GM12891 (cell line): ENCODE measurements around the gene CDK5R1. TPM values are rescaled to one million over a fixed set of nuclear protein-coding genes. Genes with fewer than 3 reads are reported as not detected.
A peak's percentile ranks its signal among the peaks of the same experiment; 100 is the strongest.
"Not testable (repeated sequence)": the region's sequence is repeated elsewhere in the genome, so short reads cannot be mapped to it uniquely, and the experiment has no call there.

Experiments
- DNase-seq: peaks from one replicate; pipeline ENCODE4 v3.0.0; 2011; ENCODE audit warnings: low spot score; ENCODE audit not compliant: insufficient read length
- FAIRE-seq: peaks from 2 replicates; lab custom pipeline; 2011; peaks lifted over from hg19 to GRCh38; lab: Jason Lieb, UNC
- PAX5 ChIP-seq: IDR thresholded peaks from 2 replicates; pipeline ENCODE4 v1.6.1; 2011; ENCODE audit warnings: low read length, moderate library complexity, mild to moderate bottlenecking; ENCODE audit not compliant: insufficient read depth, severe bottlenecking
- POLR2A ChIP-seq: IDR thresholded peaks from 2 replicates; pipeline ENCODE4 v1.6.1; 2011; ENCODE audit warnings: low read depth, low read length, control low read depth
- POLR2AphosphoS5 ChIP-seq: IDR thresholded peaks from 2 replicates; pipeline ENCODE4 v1.6.1; 2011; ENCODE audit warnings: low read depth, low read length, control low read depth
- POU2F2 ChIP-seq: IDR thresholded peaks from 2 replicates; pipeline ENCODE4 v1.6.1; 2011; ENCODE audit warnings: low read depth, mild to moderate bottlenecking, control low read depth, low read length, moderate library complexity
- SPI1 ChIP-seq: IDR thresholded peaks from 2 replicates; pipeline ENCODE4 v1.6.1; 2011; ENCODE audit warnings: low read depth, low read length, control low read depth
- TAF1 ChIP-seq: IDR thresholded peaks from 2 replicates; pipeline ENCODE4 v1.6.1; 2011; ENCODE audit warnings: low read depth, low read length, control low read depth
- polyA plus RNA-seq: library from polyadenylated mRNA; unstranded; fragments of >200 nt; gene quantifications from one replicate; pipeline ENCODE4 v1.2.1, GENCODE V29; 2012; ENCODE audit warnings: low read depth, missing spikeins, inconsistent platforms; ENCODE audit not compliant: missing spikeins

The CDK5R1 gene
- 20.3 TPM for polyA plus RNA-seq

- peak; percentile 59; the same call in 1 of the 2 replicates for TF ChIP-seq POLR2AphosphoS5
- TF ChIP-seq SPI1: no peak
- no peak for TF ChIP-seq POU2F2
- TF ChIP-seq PAX5: no peak
- TF ChIP-seq POLR2A: no peak; the same call in 1 of the 2 replicates
- no peak for FAIRE-seq
- peak; percentile 73 for DNase-seq
These were observed at the start of gene CDK5R1 for GRCh38 chr17:32486701-32487472. CDK5R1 (plus strand) TSS chr17:32486993; CDS start chr17:32487621, 628 bp downstream.

DNA sequence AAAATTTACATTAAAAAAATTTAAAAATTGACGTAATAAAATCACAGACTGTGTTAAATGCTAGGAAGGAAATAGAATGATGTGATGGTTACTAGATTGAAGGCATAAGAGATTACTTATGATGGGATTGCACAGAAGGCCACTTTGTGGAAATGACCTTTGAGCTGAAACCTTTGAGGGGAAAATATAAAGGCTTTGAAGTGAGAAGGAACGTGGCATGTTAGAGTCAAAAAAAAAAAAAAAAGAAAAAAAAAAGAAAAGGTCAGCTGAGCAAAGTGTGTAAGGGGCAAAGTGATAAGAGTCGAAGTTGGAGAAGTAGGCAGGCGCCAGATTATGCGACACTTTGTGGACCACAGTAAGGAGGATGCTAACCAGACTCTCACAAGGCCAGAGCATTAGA lies 46.1 kb upstream of the CDK5R1 start:
- TF ChIP-seq POU2F2 (no peak), SPI1 (no peak), POLR2A (no peak), POLR2AphosphoS5 (no peak), TAF1 (no peak), PAX5 (no peak)
- DNase-seq: no peak
- no peak for FAIRE-seq

DNA sequence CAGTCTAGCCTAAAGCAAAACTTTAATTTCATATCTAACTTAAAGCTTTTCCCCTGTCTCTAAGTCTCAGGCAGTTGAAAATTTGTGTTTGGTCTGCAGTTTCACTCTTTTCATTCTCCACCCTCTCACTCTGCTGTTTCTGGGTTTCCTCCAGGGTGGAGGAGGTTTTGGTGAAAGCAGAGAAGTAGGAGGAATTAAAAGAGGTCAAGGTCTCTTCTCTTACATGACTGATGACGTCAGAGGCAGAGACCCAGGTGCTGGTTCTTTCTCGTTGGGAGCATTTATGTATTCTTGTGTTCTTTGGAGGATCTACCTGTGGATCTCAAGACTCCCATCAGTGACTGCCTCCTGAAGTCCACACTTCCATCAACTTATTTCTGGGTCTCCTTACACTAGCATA lies 44.9 kb upstream of the CDK5R1 start:
- TF ChIP-seq POLR2A (no peak), TAF1 (no peak), POU2F2 (no peak), SPI1 (no peak), PAX5 (no peak)
- DNase-seq (no peak), FAIRE-seq (no peak)

DNA sequence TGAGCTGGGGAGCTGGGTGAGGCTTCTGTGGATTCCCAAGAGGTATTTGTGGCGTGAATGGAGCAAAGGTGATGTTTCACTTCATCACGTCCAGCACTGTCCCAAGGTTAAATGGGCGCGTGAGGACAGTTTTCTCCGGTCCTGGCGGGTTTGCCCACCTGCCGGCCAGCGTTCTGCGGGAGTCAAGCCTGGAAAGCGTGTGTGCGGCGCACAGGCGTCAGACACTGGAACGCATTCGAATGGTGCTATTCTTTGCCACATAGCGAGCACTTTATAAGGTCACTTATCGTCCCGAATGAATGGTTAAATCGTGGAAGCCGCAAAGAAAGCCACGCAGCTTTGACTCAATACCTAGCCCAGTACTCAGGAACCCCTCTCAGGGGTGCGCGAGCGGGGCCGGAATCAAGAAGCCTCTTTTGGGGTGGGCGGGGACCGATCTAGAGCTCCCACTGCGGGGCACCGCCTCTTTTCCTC lies 42.9 kb upstream of the CDK5R1 start:
- no peak for TF ChIP-seq PAX5
- no peak for TF ChIP-seq SPI1
- TF ChIP-seq TAF1: no peak
- no peak for TF ChIP-seq POU2F2
- DNase-seq (no peak), FAIRE-seq (no peak)

GRCh38 chr17:32444301-32445073 lies 42.3 kb upstream of the CDK5R1 start, which contains the start of gene PSMD11:
PSMD11 (plus strand) TSS chr17:32444510; CDS start chr17:32444524, 14 bp downstream.
- FAIRE-seq: peak; percentile 95

DNA sequence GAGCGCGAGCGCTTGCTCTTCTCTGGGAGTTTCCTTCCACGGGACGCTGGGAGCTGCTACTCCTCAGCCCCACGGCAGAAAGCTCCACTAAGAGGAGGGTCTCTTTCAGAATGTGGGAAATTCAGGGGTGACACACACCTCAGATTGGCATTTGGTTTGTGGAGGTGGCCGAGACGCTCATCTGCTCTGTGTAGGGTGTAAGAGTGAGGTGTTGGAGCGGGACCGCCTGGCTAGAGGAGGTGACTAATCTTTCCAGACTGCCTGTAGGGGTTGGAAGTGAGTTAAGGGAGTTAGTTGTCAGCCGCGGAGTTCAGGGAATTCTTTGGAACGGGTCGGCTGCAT lies 41.7 kb upstream of the CDK5R1 start:
- FAIRE-seq (no peak), DNase-seq (no peak)
- no peak for TF ChIP-seq PAX5
- TF ChIP-seq POU2F2: no peak
- TF ChIP-seq POLR2A: no peak
- no peak for TF ChIP-seq POLR2AphosphoS5
- no peak for TF ChIP-seq SPI1
- no peak for TF ChIP-seq TAF1

More at GRCh38 chr17:32444301-32445073, 42.3 kb upstream of the CDK5R1 start, which contains the start of gene PSMD11:
- peak; percentile 97 for DNase-seq
- no peak for TF ChIP-seq SPI1
- peak; percentile 85 for TF ChIP-seq TAF1
- 0 out of 2 replicates have a peak, but pooled peaks have one; percentile 33 for TF ChIP-seq POLR2AphosphoS5
- peak; percentile 50; the same call in 1 of the 2 replicates for TF ChIP-seq POLR2A
- no peak for TF ChIP-seq PAX5

DNA sequence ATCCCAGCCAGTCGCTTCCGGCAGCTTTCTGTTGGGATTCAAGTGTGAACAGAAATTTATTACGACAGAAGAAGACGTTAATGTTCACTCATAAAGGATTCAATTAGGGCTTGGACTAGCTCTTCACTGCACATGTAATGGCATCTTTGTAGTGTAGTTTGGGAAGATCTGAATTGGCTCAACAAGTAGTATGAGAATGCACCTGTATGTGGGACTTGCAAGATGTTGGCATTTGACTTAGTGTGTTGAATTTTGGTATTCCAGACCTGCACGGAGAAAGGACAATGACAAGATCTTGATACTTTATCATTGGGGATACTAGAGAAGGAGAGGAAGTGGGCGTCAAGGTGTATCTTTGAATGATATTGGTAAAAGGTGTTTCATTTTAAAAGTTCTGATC lies 41.3 kb upstream of the CDK5R1 start:
- peak; percentile 79 for FAIRE-seq
- no peak for DNase-seq
- peak; percentile 44 for TF ChIP-seq SPI1
- no peak for TF ChIP-seq TAF1

DNA sequence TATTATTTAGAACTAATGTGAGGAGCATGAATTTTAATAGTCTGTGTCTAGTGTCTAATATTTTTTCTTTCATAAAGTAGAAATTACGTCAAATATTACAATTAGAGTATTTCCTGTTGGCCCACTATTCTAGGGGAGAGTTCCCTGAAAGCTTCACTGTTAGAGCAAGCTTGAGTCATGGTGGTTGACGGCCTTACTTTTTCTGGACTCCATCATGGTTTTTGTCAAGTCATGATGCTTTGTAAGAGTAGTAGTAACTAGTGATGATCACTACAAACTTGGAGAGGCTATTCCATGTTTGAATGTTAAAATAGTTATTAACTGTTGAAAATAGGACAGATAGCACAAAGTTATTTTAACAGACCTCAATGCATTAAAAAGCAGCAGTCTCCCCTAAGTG lies 40.8 kb upstream of the CDK5R1 start:
- DNase-seq (no peak), FAIRE-seq (no peak)
- no peak for TF ChIP-seq TAF1
- no peak for TF ChIP-seq POLR2A
- TF ChIP-seq POLR2AphosphoS5: no peak
- TF ChIP-seq PAX5: no peak
- no peak for TF ChIP-seq SPI1
- no peak for TF ChIP-seq POU2F2

GRCh38 chr17:32446949-32447348 lies 39.8 kb upstream of the CDK5R1 start:
- DNase-seq (no peak), FAIRE-seq (no peak)
- no peak for TF ChIP-seq POU2F2
- no peak for TF ChIP-seq POLR2A
- TF ChIP-seq TAF1: no peak
- TF ChIP-seq SPI1: no peak
- no peak for TF ChIP-seq PAX5
- TF ChIP-seq POLR2AphosphoS5: no peak

GRCh38 chr17:32449963-32450362 lies 36.8 kb upstream of the CDK5R1 start:
- no peak for TF ChIP-seq POLR2AphosphoS5
- TF ChIP-seq TAF1: no peak
- TF ChIP-seq POLR2A: no peak
- no peak for TF ChIP-seq PAX5
- no peak for TF ChIP-seq SPI1
- TF ChIP-seq POU2F2: no peak
- no peak for FAIRE-seq

DNA sequence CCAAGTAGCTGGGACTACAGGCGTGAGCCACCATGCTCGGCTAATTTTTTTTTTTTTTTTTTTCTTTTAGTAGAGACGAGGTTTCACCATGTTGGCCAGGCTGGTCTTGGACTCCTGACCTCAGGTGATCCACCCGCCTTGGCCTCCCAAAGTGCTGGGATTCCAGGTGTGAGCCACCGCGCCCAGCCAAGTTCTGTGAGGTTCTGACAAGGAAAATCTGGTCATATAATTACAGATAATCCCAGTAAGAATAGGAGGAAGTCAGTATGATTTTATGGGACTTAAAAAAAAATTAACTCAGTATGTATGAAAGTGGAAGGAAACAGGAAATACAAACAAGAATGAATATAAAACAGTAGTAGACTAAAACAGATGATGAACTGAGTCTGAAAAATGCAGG lies 36.4 kb upstream of the CDK5R1 start:
- FAIRE-seq, DNase-seq: not testable (repeated sequence)

More at GRCh38 chr17:32449963-32450362, 36.8 kb upstream of the CDK5R1 start:
- no peak for DNase-seq
